Renal cortical epithelial cell (primary cell): ENCODE data around the gene GTSF1L. TPM values are rescaled to one million over a fixed set of nuclear protein-coding genes. Genes with fewer than 3 reads are reported as not detected.

Experiments used
- DNase-seq: peaks from one replicate; pipeline ENCODE4 v3.0.0-alpha.2; 2011; ENCODE audit warnings: low read depth
- total RNA-seq: library from RNA; depleted of rRNA; stranded (reverse); fragments of >200 nt; gene quantifications from 2 replicates; pipeline ENCODE4 v1.2.3, GENCODE V29; 2014

GTSF1L gene
- total RNA-seq, 1 donor from 2014 or later, result not detected

GRCh38 chr20:43716757-43717615 lies 9.8 kb downstream of the GTSF1L start:
- DNase-seq, result no peak

- no peak for DNase-seq
These were observed 10.7 kb downstream of the GTSF1L start for GRCh38 chr20:43716123-43716522.

- DNase-seq, result no peak
These were observed 11.3 kb downstream of the GTSF1L start for GRCh38 chr20:43715511-43715910.

GRCh38 chr20:43715044-43715443 lies 11.8 kb downstream of the GTSF1L start:
- DNase-seq, result no peak

- no peak for DNase-seq
These were observed 15.6 kb downstream of the GTSF1L start for GRCh38 chr20:43711098-43711654.

- no peak for DNase-seq
These were observed 16.3 kb downstream of the GTSF1L start for GRCh38 chr20:43710370-43711044.

GRCh38 chr20:43702502-43702901 lies 24.3 kb downstream of the GTSF1L start:
- no peak for DNase-seq

GRCh38 chr20:43700627-43701026 lies 26.2 kb downstream of the GTSF1L start:
- no peak for DNase-seq

GRCh38 chr20:43699941-43700565 lies 26.7 kb downstream of the GTSF1L start:
- DNase-seq, result no peak

GRCh38 chr20:43695571-43695970 lies 31.2 kb downstream of the GTSF1L start:
- no peak for DNase-seq

- no peak for DNase-seq
These were observed 32.0 kb downstream of the GTSF1L start for GRCh38 chr20:43694763-43695162.

GRCh38 chr20:43691928-43692524 lies 34.8 kb downstream of the GTSF1L start:
- DNase-seq, result peak; percentile 34

GRCh38 chr20:43690943-43691598 lies 35.7 kb downstream of the GTSF1L start:
- no peak for DNase-seq

GRCh38 chr20:43689165-43689564 lies 37.6 kb downstream of the GTSF1L start:
- no peak for DNase-seq

- no peak for DNase-seq
These were observed 40.0 kb downstream of the GTSF1L start for GRCh38 chr20:43686820-43687219.

GRCh38 chr20:43682446-43682845 lies 44.4 kb downstream of the GTSF1L start:
- DNase-seq, result no peak

GRCh38 chr20:43681991-43682410 lies 44.8 kb downstream of the GTSF1L start:
- no peak for DNase-seq

GRCh38 chr20:43681468-43681942 lies 45.3 kb downstream of the GTSF1L start:
- DNase-seq, result no peak

- DNase-seq, result no peak
These were observed 45.8 kb downstream of the GTSF1L start for GRCh38 chr20:43680981-43681380.

- DNase-seq, result no peak
These were observed 50.4 kb downstream of the GTSF1L start for GRCh38 chr20:43676368-43676767.
